GM19023 (cell line): ENCODE measurements around the gene PRKACA.

Source experiments
- ATAC-seq: cut with Tn5 transposase; IDR thresholded peaks from one replicate; pipeline ENCODE4 v1.9.1; 2021; ENCODE audit warnings: mild to moderate bottlenecking, moderate library complexity; ENCODE audit not compliant: unreplicated experiment

The PRKACA gene

DNA sequence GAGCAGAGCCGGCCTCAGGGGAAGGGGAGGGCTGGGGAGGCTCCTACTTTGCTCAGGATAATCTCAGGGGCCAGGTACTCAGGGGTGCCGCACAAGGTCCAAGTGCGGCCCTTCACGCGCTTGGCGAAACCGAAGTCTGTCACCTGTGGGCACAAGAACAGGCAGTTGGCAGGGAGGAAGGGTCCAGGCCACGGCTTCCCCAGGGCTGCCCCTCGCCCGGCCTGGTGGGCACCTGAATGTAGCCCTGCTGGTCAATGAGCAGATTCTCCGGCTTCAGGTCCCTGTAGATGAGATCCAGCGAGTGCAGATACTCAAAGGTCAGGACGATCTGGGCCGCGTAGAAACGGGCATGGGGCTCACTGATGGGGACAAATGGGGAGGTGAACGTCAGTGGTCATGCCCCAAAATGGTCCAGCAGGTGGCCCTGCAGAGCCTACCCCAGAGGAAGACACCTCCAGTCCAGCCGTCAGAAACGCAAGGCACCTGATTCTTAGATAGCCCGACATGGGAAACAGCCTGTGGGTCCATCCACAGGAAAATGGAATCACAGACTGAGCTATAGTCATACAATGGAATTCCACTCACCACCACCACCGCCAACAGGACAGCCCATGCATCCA lies 19.9 kb downstream of the PRKACA start:
- ATAC-seq, result no peak

DNA sequence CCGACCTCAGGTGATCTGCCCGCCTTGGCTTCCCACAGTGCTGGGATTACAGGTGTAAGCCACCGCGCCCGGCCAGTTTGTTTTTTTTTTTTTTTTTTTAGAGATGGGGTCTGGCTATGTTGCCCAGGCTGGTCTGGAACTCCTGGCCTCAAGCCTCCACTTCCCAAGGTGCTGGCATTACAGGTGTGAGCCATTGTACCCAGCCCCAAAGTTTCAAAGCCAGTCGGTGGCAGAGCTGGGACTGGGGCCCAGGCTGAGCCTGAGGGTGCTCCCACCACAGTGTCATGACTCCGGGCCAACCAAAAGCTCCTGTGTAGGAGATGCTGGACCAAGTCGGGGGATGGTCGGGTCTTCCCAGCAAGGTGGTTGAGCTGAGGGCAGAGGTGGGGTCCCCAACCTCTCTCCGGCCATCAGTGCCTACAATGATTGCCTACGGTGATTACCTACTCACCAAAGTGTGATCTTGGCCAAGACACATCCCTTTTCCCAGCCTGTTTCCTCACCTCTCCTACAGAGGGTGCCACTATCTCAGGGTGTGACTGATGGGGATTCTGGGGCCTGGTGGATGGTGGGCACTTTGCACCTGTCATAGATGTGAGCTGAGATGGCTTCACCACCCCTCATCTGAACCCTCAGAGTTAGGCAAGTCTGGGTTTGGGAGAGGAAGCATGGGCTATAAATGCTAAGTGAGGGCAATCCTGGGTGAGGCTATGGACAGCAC lies 21.1 kb downstream of the PRKACA start:
- ATAC-seq, result no peak

DNA sequence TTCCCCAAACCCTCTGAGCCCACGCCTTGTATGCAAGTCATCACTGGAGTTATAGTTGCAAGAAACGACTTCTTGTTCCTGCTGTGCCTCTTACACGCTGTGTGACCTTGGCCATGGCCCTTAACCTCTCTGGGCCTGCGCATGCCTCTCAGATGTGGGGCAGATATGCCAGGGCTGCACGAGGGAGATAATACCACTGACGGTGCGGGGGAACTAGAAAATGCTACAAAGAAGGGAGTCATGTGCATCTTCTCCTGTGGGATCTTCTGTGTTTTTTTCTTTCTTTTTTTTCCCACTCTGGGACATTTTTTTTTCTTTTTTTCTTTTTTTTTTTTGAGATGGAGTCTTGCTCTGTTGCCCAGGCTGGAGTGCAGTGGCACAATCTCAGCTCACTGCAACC lies 22.7 kb downstream of the PRKACA start:
- no peak for ATAC-seq

DNA sequence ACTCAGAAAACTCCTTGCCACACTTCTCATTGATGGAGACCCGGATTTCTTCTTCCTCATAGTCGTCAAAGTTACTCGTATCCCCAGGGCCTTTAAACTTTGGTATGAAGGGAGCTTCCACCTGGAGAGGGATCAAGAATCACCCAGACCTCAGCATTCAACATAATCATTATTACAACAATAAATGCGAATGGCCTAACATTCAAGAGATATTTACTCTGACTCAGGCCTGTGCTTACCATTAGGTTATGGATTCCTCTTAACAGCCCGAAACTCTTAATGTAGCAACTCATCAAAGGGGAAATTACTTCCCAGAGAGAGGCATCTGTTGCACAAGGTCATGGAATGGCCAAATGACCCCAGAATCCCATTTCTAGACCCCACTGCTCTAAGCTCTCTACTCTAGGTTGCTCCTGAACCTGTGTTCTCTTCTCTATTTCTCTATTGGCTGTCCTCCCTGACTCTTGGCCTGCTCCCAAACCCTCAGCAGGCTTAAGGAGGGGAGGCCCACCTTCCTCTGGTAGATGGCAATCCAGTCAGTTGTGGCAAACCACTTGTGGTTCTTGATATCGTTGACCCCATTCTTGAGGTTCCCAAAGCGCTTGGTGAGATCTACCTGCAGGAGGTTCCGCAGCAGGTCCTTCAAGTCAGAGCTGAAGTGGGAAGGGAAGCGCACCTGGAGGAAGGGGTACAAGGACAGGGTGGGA lies 24.3 kb downstream of the PRKACA start:
- no peak for ATAC-seq

DNA sequence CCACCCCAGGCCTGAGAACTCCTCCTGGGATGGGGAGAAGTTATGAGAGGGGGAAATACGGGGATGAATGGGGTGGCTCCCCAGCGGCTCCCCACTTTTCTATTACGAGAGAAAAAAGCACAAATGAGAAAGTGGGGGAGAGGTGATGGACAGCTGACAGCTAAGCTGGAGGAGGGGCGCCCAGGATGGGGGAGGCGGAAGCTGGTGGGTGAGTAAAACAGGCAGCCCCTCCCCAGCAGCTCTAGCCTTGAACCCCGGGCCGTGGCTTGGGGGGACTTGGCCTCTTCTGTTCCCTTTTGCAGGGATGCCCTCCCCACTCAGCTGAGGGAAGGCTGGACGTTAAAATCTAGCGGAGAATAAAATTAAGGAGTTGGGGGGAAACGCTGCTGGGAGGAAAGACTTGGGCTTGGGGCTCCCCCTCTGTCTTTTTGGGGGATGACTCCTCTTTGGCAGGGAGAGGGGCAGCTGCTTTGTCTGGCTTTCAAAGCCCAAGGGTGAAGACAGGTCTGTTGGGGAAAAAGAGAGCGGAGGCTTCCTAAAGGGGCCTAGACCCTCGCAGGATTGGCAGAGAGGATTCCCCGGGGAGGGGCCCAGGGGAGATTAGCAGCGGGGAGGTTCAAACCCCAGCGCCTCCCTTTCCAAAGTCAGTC lies 25.6 kb downstream of the PRKACA start:
- ATAC-seq, result peak; percentile 4

DNA sequence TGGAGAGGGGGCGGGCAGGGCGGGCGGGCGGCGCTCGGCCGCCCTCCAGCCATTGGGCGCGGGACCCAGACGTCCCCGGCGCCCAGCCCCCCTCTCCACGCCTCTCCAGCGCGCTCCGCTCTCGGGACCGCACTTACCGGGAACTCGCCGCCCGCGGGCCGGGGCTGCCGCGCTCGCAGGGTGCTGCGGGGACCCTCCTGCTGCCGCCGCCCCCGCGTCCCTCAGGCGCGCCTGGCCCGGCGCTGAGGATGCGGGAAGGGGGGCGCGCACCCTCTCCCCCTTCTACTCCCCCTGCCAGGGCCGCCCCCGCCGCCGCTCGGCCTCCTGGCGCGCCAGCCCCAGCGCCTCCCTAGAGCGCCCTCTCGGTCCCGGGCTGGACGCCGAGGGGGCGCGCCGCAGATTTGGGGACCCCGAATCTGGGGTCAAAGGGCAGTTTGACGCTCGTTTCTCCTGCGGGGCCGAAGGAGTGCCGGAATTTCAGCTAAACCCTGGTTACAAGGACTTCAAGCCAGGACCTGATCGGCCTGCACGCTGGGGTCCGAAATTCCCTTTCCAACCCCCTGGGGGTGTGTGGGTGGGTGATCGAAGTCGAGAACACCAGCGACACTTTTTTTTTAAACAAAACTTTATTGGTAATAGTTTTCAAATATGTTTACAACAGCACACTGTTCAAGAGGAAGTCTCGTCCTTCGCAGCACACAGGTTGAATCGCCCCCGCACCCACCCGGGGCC lies 26.3 kb downstream of the PRKACA start:
- ATAC-seq, result peak; percentile 60

DNA sequence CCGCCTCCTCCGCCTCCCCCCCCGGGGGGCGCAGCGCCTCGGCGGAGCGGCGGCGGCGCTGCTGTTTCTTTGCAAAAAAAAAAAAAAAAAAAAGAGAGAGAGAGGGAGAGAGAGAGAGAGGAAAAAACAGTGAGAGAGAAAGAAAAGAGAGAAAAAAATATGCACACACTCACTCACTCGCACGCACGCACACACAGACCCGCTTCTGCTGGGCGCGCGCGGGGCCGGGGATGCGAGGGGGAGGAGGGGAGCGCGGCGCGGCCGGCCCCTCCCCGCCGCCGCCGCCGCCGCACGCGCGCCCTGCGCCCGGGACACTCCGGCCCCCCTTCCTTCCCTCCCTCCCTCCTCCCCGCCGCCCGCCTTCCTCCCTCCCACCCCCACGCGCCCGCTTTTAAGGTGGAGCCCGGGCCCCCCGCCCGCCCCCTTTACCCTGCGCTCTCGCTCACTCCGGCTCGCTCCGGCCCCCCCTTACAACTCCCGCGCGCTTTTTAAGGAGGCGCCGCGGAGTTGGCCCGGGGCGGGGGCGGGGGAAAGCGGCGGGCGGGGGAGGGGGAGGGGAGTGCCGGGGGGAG lies 27.0 kb downstream of the PRKACA start, which contains the start of gene SAMD1:
Gene SAMD1 (minus strand): TSS at position 243 of the 572 bp plus-strand sequence.
- peak; percentile 38 for ATAC-seq

DNA sequence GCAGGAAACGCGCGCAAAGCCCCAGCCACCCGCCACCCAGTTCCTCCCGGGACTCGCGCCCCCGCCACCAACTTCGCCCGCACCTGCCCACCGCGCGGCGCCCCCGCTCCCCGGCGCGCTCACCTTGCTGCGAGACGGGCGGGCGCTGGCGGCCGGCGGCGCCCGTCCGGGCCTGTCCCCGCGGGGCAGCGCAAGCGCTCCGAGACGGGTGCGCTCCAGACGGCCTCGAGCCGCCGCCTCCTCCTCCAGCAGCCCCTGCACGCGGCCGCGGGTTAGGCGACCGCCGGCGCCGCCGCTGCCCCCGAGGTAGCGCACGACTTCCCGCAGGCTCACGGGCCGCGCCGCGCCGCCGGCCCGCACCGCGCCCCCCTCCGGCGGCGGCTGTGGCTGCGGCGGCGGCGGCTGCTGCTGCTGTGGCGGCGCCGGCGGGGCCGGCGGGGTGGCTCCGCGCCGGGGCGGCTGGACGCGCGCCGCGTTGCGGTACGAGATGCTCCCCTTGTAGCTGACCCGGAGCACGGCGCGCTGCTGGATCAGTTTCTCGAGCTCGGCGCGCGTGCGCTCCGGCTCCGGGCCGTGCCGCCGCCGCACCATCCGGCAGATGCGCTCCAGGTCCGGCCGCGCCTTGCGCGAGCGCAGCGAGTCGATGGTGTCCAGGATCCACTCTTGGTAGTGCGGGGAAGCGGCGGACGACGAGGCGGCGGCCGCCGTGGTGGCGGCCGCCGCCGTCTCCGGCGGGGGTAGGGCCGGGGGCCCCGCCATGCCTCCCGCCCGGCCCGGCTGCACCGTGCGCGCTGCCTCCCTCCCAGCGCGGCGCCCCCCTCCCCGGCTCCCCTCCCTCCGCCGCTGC lies 27.7 kb downstream of the PRKACA start:
- ATAC-seq, result no peak

DNA sequence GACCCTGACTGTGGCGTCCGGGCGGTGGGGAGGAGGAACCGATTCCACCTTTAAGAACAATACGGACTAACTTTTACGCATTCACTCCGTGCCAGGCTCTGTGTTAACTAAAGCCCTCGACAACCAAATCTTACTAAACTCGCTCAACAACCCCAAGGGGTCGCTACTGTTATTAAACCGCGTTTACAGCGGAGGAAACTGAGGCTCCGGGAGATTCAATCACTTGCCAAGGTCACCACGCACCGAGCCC lies 28.2 kb downstream of the PRKACA start:
- ATAC-seq, result no peak

DNA sequence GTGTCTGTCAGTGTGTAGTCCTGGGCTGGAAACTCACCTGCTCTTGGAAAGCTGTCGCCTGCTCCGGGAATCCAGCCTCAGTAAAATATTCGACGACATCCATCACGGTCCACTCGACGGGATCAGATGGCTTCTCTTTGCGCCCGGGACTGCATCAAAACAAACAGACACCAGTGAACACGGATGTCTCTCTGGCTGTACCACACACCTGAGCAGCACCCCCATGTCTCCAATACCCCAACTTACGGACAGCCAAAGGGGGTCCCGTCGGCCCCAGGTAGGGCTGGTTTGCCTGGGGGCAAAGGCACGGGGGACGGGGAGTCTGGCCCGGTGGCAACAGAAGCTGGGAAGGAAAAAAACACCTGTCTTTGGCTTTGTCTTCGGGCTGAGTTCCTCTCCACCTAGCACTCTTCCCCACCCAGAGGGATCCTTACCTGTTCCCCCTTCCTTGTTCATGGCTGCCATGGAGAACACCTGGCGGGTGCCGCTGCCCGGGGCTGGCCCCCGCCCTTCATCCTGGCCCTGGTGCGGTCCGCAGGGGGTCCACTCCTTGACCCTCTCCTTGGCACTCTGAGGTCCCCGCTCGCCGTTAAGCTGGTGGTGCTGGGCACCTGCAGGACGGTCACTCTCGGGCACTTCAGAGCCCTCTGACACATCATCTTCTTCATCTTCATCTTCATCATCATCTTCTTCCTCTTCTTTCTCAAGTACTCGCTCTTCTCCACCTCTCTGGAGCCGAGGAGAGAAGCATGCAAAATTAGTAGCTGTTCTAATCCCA lies 28.7 kb downstream of the PRKACA start:
- no peak for ATAC-seq

DNA sequence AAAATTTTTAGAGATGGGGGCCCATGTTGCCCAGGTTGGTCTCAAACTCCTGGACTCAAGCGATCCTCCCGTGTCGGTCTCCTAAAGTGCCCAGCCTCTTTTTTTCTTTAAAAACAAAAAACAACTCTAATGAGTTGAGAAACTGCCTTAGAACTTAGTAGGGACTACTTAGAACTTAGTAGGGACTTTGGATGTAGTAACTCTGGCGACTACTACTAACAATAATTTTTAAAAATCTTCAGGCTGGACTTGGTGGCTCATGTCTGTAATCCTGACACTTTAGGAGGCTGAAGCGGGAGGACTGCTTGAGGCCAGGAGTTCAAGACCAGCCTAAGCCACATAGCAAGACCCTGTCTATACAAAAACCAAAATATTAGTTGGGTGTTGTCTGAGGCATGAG lies 31.5 kb downstream of the PRKACA start:
- ATAC-seq, result no peak

DNA sequence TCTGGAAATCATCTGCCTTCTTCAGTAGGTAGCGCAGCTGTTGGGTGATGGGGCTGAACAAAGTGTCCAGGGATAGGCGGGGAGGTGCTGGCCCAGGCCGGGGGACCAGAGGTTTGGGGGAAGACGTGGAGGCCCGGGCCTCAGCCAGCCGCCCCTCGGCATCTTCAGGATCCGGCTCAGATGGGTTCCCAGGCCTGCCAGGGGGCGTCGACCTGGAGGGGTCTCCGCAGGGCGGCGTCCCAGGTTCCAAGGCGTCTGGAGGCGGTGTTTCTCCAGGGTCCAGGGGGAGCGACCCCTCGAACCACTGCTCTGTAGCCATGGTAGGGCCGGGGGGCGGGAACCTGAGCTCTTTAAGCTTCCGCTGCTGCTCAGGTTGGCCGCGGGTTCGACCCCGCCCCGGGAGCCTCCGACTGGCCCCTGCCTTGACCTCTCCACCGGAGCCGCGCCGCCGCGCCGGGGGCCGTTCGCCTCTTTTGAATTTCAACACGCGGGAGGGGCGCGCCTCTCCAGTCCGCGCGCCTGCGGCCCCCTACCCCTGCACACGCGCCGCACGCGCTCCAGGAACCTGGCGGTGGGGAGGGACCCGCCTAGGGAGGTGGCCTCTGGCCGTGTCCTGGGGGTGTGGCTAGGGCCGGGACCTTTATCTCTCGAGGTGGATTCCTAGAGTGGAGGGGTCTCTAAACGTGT lies 32.1 kb downstream of the PRKACA start, which contains the start of gene C19orf67:
Gene C19orf67 (minus strand): TSS at position 475 of the 687 bp plus-strand sequence. CDS start 156 bp downstream, at position 319.
- no peak for ATAC-seq

DNA sequence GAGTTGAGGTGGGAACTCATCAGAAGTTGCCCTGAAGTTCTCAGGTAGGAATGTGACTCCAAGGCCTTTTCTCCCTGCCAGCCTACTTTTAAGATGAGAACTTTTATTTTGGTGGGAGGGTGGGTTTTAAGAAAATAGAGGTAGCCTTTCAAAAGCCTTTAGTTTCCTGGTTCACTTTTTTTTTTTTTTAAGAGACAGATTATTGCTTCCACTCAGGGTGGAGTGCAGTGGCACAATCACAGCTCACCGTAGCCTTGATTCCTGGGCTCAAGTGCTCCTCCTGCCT lies 34.9 kb downstream of the PRKACA start:
- ATAC-seq, result no peak

DNA sequence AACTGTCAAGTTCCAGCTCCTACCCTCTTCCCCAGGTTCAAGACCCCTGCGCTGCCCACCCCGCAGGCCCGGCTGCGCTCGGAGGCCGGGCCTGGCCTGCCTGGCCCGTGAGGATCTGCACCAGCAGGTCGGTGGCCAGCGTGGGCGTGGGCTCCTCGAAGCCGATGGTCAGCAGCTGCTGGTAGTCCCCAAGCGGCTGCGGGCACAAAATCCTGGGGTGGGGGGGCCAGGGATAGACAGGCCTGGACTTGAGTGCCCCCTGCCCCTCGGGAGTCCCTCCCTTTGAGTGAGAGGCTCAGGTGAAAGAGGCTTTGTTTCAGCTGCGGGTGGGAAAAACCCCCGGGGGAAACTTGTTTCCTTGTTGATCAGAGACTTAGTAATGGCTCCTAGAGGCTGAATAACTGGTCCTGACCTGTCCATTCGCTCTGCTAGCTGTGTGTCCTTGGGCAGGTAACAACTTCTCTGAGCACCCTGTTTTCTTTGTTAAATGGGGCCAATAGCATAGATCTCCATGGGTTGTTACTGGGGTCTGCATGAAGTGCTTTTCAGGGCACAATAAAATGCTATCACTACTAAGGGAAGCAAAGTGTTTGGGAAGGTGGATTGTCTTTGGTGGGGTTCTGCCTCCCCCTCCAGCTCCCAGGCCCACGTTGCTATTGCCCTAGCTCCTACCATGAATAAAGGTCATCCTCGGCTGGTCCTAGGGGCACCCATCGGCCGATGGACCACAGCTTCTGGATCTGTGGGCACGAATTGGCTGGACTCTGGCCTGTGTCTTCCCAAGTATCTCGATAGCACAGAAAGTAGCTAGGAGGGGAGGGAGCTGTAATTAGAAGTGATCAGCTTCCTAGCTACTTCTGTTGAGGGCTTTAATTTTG lies 35.5 kb downstream of the PRKACA start:
- peak; percentile 22 for ATAC-seq

DNA sequence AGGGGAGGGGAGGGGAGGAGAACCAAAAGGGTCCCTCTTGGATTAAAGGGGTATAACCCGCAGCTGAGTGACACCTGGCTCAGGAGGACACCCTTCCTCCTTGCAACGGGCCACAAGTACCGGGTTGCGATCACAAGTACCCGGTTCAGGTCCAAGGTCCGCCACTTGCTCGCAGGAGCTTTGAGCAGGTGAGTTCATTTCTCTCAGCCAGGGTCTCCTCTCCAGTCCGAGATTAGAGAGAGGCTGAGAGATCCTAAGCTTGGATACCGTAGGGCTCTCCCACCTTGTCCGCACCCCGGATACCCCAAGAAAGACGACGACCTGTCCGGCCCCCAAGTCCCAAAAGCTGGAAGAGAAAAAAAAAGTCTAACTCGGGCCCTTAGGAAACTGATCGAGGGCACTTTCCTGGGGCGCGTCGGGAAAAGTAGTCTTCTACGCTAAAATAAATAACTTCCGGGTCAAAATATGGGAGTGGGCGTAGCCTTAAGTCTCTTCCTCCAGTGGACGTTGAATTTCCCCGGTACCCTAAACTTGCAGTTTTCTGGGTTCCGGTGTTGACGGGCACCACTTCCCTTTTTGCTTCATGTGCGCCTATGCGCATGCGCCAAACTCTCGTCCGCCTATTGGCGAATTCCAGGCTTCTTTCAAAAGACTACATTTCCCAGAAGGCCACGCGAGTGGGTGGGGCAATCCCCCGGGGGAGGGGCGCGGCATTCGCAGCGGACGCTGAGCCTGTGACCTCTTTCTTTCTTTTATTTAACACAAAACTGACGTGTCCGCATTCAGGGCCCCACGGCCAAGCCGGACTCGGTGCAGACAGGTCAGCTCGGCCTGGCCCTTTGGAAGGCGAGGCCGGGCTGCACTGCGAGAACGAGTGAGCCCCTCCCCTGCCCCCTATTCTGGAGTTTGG lies 36.4 kb downstream of the PRKACA start:
- ATAC-seq, result peak; percentile 91

DNA sequence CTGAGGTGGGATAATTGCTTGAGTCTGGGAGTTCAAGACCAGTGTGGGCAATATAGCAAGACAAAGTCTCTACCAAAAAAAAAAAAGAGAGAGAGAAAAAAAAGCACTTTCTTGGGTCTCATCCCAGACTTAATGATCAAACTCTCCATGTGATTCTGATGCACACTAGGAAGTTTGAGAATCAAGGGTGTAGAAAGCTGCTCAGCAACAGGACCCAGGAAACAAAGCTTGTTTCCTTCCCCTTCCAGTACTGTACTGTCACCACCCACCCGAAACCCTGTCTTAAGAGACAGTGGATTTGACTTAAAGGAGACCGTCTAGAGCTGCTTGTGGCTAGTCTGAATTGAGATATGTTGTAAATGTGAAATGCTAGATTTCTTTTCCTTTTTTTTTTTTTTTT lies 39.2 kb downstream of the PRKACA start:
- ATAC-seq, result no peak
